Kidney (tissue), 14 donors: ENCODE data around the gene TCEAL1. TPM values are rescaled to one million over a fixed set of nuclear protein-coding genes. Genes with fewer than 3 reads are reported as not detected.

Experiments used
- DNase-seq, 5 donors: peaks; one replicate each; pipeline ENCODE4 v3.0.0-alpha.2; 2013 to 2020
- FAIRE-seq: peaks from 2 replicates; lab custom pipeline; 2012; peaks lifted over from hg19 to GRCh38; lab: Jason Lieb, UNC
- H3K27ac ChIP-seq, 2 donors: one replicate each; pipeline ENCODE4 v1.7.0; 2013; ENCODE audit warnings: low read depth in 2 of 2, low read length in 2 of 2, inconsistent platforms in 1 of 2
- H3K27me3 ChIP-seq: one replicate; pipeline ENCODE4 v1.7.1; 2013; ENCODE audit warnings: low read length, inconsistent platforms; ENCODE audit not compliant: control insufficient read depth, insufficient read depth
- H3K36me3 ChIP-seq, 3 donors: one replicate each; pipeline versions ENCODE4 v1.7.0 to v1.7.1; 2013; ENCODE audit warnings: low read length in 3 of 3, control low read depth in 1 of 3, inconsistent platforms in 1 of 3; ENCODE audit not compliant: insufficient read depth in 3 of 3, control insufficient read depth in 2 of 3
- H3K4me1 ChIP-seq, 3 donors: one replicate each; pipeline versions ENCODE4 v1.7.0 to v1.7.1; 2013; ENCODE audit warnings: low read length in 3 of 3, inconsistent platforms in 1 of 3, low read depth in 1 of 3; ENCODE audit not compliant: control insufficient read depth in 2 of 3, insufficient read depth in 2 of 3
- H3K4me3 ChIP-seq, 3 donors: one replicate each; pipeline versions ENCODE4 v1.7.0 to v1.8.1; 2013; ENCODE audit warnings: low read length in 3 of 3, control low read depth in 1 of 3, inconsistent platforms in 1 of 3
- H3K9ac ChIP-seq, 3 donors: one replicate each; pipeline versions ENCODE4 v1.7.0 to v1.7.1; 2013; ENCODE audit warnings: low read length in 3 of 3, control low read depth in 1 of 3, inconsistent platforms in 1 of 3
- H3K9me3 ChIP-seq, 3 donors: one replicate each; pipeline versions ENCODE4 v1.7.0 to v1.7.1; 2013; ENCODE audit warnings: low read length in 3 of 3, control low read depth in 1 of 3, inconsistent platforms in 1 of 3; ENCODE audit not compliant: control insufficient read depth in 2 of 3, insufficient read depth in 1 of 3
- intact Hi-C: fragments of 100-400 bp; cut with DNase I; formaldehyde crosslinking; loops from one replicate; pipeline ENCODE4 v1.11.1; 2022
- polyA plus RNA-seq: library from polyadenylated mRNA; stranded (reverse); fragments of 350-450 nt; fragmentation: Illumina TruSeq; extraction: RNeasy Lipid Tissue Mini Kit (QIAGEN cat#74804); gene quantifications from one replicate; pipeline ENCODE4 v1.2.3, GENCODE V29; 2014; ENCODE audit warnings: low read depth, low replicate concordance; ENCODE audit not compliant: insufficient read depth
- total RNA-seq: library from RNA; stranded (reverse); fragmentation: NEBNext Ultra II Directional; extraction: Animal tissue kit (Norgen Biotek cat#: 25700); gene quantifications from one replicate; pipeline ENCODE4 v1.2.1, GENCODE V29; 2021
- TF ChIP-seq, protein P1 (sequence below): IDR thresholded peaks from 3 replicates; pipeline ENCODE4 v1.5.1; 2012; ENCODE audit warnings: mild to moderate bottlenecking, moderate library complexity, borderline replicate concordance; ENCODE audit not compliant: insufficient read depth; ENCODE audit errors: extremely low read depth
- donor health status: control.
- donor health status: control.
- donor health status: control.
- donor health status: control.
- donor health status: control.
- donor health status: DM: yes; HTN: yes; CAD: no.
- donor health status: Normal renal cell carcinoma (clear cell type).

TCEAL1 gene
- total and polyA plus RNA-seq, 2 donors from 2014 or later: 30.3 to 32.5 TPM

DNA sequence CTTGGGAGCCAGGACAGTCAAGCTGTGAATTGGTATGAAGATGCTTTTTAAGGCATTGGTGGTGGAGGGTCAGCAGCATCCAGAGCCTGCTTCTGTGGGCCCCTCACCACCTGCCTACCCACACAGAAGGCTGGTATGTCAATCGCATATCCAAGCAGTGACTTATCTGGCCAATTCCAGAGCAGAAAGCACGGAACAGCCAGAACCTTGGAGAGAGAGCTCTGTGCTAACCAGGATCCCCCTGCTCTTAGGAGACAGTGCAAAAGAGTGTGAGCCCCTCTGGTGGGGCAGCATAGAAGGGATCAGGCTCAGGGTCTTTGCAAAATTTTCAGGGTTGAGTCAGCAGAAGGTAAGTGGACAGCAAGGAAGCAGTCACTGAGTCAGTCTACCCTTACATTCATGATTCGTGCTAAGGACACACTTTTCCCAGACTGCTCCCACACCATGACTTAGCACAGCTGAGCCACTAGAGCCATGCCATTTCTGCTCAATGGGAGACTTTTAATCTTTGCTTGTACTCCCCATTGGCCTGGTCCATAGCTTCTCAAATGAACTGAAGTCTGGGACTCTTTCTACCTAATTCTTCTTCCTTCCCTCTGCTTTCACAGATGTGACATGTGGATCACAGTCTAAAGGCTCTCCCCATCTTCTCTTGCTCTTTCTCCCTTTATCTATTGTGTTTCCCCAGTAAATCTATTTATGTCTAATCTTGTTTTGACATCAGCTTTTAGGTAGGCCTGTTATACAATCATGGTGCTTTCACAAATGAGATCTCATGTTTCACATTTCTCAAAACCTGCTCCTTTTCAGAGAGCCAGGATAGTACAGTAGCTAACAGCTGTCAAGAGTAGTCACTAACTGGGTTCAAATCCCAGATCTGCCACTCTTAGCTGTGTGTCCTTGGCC lies 37.7 kb downstream of the TCEAL1 start:
- no peak overlapping the region for H3K27ac ChIP-seq
- intact Hi-C loops: no loop called here
- TF ChIP-seq, protein P1, sequence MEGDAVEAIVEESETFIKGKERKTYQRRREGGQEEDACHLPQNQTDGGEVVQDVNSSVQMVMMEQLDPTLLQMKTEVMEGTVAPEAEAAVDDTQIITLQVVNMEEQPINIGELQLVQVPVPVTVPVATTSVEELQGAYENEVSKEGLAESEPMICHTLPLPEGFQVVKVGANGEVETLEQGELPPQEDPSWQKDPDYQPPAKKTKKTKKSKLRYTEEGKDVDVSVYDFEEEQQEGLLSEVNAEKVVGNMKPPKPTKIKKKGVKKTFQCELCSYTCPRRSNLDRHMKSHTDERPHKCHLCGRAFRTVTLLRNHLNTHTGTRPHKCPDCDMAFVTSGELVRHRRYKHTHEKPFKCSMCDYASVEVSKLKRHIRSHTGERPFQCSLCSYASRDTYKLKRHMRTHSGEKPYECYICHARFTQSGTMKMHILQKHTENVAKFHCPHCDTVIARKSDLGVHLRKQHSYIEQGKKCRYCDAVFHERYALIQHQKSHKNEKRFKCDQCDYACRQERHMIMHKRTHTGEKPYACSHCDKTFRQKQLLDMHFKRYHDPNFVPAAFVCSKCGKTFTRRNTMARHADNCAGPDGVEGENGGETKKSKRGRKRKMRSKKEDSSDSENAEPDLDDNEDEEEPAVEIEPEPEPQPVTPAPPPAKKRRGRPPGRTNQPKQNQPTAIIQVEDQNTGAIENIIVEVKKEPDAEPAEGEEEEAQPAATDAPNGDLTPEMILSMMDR: no peak
- no peaks in the 10 kb centered on the region for H3K9me3 ChIP-seq
- FAIRE-seq: no peak
- H3K4me1 ChIP-seq: no peaks in the 10 kb centered on the region
- H3K27me3 ChIP-seq: peaks cover 2% of the 10 kb centered on the region
- no peak overlapping the region for H3K4me3 ChIP-seq
- DNase-seq: no peak
- no peaks in the 10 kb centered on the region for H3K36me3 ChIP-seq
- no peak overlapping the region for H3K9ac ChIP-seq

DNA sequence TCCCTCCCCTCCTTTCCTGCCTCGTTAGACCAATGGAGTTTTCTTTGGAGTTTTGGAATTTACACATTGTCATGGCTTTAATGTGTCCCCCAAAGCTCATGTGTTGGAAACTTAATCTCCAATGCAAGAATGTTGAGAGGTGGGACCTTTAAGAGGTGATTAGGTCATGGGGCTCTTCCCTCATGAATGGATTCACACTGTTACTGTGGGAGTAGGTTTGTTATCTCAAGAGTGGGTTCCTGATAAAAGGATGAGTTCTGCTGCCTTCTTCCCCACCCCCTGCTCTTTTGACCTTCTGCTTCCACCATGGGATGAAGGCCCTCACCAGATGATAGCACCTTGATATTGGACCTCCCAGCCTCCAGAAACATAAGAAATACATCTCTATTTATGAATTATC lies 41.0 kb downstream of the TCEAL1 start:
- no peak overlapping the region for H3K9ac ChIP-seq
- TF ChIP-seq, protein P1: no peak
- intact Hi-C loops: no loop called here
- H3K36me3 ChIP-seq: no peaks in the 10 kb centered on the region
- H3K4me1 ChIP-seq: no peaks in the 10 kb centered on the region
- H3K27ac ChIP-seq: no peak overlapping the region
- H3K4me3 ChIP-seq: no peak overlapping the region
- no peaks in the 10 kb centered on the region for H3K9me3 ChIP-seq
- DNase-seq (no peak), FAIRE-seq (no peak)
- H3K27me3 ChIP-seq: peaks cover 2% of the 10 kb centered on the region

DNA sequence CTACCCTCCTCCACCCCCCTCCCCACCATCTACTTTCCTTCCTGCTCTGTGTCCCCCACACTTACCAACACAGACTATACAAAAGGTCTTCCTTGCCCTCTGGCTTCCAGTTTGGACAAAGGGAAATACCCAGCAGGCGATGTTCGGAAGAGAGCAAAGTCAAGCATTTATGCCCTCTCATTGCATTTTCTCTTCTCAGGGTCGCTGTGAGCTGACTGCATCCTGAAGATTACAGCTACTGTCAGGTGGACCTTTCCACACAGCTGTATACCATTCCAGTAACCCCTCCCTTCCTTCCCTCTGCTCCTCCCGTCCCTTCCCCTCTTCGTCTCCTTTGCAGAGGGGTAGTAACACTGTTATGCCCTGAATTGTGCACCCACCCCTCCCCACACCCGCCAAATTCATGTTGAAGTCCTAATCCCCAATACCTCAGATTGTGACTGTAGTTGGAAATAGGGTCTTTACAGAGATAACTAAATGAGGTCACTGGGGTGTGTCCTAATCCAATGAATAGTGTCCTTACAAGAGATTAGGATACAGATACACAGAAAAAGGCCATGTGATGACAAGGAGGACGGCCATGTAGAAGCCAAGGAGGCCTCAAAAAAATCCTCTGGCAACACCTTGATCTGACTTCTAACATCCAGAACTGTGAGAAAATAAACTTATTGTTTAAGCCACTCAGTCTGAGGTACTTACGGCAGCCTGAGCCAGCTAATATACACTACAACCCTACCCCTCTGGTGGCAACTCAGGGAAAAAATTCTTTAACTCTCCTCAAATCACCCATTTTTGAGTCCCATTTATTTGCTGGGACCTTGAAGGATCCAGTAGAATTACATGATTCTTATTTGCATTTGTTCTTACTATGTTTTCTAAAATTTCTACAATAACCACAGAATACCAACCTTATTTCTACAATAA lies 46.0 kb downstream of the TCEAL1 start:
- H3K36me3 ChIP-seq: peaks cover 7 to 16% (median 9%) of the 10 kb centered on the region in 3 donors
- no peaks in the 10 kb centered on the region for H3K9me3 ChIP-seq
- no peak for DNase-seq
- intact Hi-C loops: no loop called here
- no peak overlapping the region for H3K9ac ChIP-seq
- H3K4me3 ChIP-seq: no peak overlapping the region
- H3K27me3 ChIP-seq: peaks cover 2% of the 10 kb centered on the region
- no peaks in the 10 kb centered on the region for H3K4me1 ChIP-seq
- FAIRE-seq: no peak
- H3K27ac ChIP-seq: no peak overlapping the region
- TF ChIP-seq, protein P1: no peak
